Ovary (tissue), 9 donors: ENCODE data around the gene SLC39A13. TPM values are rescaled to one million over a fixed set of nuclear protein-coding genes. Genes with fewer than 3 reads are reported as not detected.

Experiments
- DNase-seq, 5 donors: peaks; one replicate each; pipeline ENCODE4 v3.0.0-alpha.2; 2019 to 2020
- H3K27ac ChIP-seq, 2 donors: fragments of 200-600 bp; one replicate each; pipeline versions ENCODE4 v1.5.1 to v1.8.0; 2019 to 2022
- H3K27me3 ChIP-seq: fragments of 200-600 bp; one replicate; pipeline ENCODE4 v1.8.0; 2022
- H3K36me3 ChIP-seq: fragments of 200-600 bp; sonication (generic); one replicate; pipeline ENCODE4 v1.5.1; 2019
- H3K4me1 ChIP-seq: one replicate; pipeline ENCODE4 v1.8.1; 2013; ENCODE audit warnings: mild to moderate bottlenecking, moderate library complexity; ENCODE audit not compliant: insufficient read depth
- H3K4me3 ChIP-seq: fragments of 200-600 bp; sonication (generic); one replicate; pipeline ENCODE4 v1.5.1; 2017
- H3K9me3 ChIP-seq, 2 donors: fragments of 200-600 bp in 1 of 2; sonication (generic) in 1 of 2; one replicate each; pipeline versions ENCODE4 v1.5.1 to v1.8.1; 2013 to 2019; ENCODE audit warnings: mild to moderate bottlenecking in 1 of 2, moderate library complexity in 1 of 2
- EP300 ChIP-seq: sonication (generic); formaldehyde crosslinking; IDR thresholded peaks from one replicate; pipeline ENCODE4 v1.6.1; 2017; ENCODE audit warnings: antibody characterized with exemption
- POLR2A ChIP-seq: fragments of 450-650 bp; IDR thresholded peaks from one replicate; pipeline ENCODE4 v1.6.1; 2017; ENCODE audit warnings: antibody characterized with exemption, mild to moderate bottlenecking, moderate library complexity
- WGBS, 3 donors: extraction: QIAGEN DNeasy Blood & Tissue Kit in 1 of 3; methylation state at CpG; one replicate each; pipeline versions ENCODE4 v1.1.5 to v1.1.7; 2013 to 2017; 5-methylcytosine and 5-hydroxymethylcytosine counted together
- intact Hi-C, 4 donors: fragments of 100-400 bp; cut with DNase I; formaldehyde crosslinking; loops; one replicate each; pipeline versions ENCODE4 v1.11.0 to v1.15.1; 2022 to 2023
- polyA plus RNA-seq, 2 donors: library from polyadenylated mRNA; stranded (reverse); fragments of 200-250 nt in 1 of 2; fragments of 350-450 nt in 1 of 2; fragmentation: Illumina TruSeq in 1 of 2; extraction: RNeasy Lipid Tissue Mini Kit (QIAGEN cat#74804) in 1 of 2; gene quantifications; one replicate each; pipeline ENCODE4 v1.2.3, GENCODE V29; 2013 to 2014
- total RNA-seq, 7 donors: library from RNA; depleted of rRNA in 2 of 7; stranded (reverse); fragments of >200 nt in 2 of 7; fragmentation: NEBNext Ultra II Directional in 3 of 7; extraction: Animal tissue kit (Norgen Biotek cat#: 25700) in 3 of 7; gene quantifications; one replicate each; pipeline versions ENCODE4 v1.1.0 to v1.2.4, GENCODE V29; 2016 to 2023
- TF ChIP-seq, protein P1 (sequence below), 3 donors: fragments of 450-650 bp in 2 of 3; fragments of 200-600 bp in 1 of 3; IDR thresholded peaks; one replicate each; pipeline versions ENCODE4 v1.5.1 to v1.8.0; 2016 to 2022; ENCODE audit warnings: antibody characterized with exemption in 3 of 3, mild to moderate bottlenecking in 1 of 3
- donor health status: DM: no; HTN: no; CAD: no; lungs with moderate emphysema.
- donor health status: DM: no; HTN: no; CAD: no.
- donor health status: Bipolar disorder and iron deficiency.
- donor health status: DM: yes; HTN: yes; CAD: no.
- donor health status: DM: no; HTN: no; CAD: no.
- donor health status: DM: yes; HTN: yes; CAD: no.

SLC39A13 gene
- total and polyA plus RNA-seq, 9 donors = 2.8 to 60.2 (median 51.7) TPM

DNA sequence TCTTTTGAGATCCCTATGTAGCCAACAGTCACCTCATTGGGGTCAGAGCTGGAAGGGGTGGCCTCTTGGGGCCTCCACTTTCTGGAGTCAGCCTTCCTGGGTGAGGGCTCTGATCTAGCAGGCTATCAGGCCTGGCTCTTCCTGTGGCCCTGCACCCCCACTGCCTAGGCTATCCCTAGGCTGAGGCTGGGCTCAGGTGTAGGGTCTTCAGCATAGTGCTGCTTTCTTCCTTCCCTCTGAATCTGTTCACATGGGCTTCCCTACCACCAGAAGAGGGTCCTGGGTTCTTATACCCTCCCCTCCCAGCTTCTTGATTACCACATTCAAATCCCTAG, 29.6 kb upstream of the SLC39A13 start:
- H3K36me3 ChIP-seq = no peaks in the 10 kb centered on the region
- no peaks in the 10 kb centered on the region for H3K9me3 ChIP-seq
- H3K27me3 ChIP-seq = no peaks in the 10 kb centered on the region
- intact Hi-C loops = loop anchor here (5.0 to 10.0 kb wide), 3 partner anchors 73 to 236 kb away; no protein-coding TSS in a partner anchor
- no peak overlapping the region for H3K27ac ChIP-seq
- peak in 1 of 5 donors; percentile 11 for DNase-seq
- no peaks in the 10 kb centered on the region for H3K4me1 ChIP-seq
- TF ChIP-seq, protein P1, sequence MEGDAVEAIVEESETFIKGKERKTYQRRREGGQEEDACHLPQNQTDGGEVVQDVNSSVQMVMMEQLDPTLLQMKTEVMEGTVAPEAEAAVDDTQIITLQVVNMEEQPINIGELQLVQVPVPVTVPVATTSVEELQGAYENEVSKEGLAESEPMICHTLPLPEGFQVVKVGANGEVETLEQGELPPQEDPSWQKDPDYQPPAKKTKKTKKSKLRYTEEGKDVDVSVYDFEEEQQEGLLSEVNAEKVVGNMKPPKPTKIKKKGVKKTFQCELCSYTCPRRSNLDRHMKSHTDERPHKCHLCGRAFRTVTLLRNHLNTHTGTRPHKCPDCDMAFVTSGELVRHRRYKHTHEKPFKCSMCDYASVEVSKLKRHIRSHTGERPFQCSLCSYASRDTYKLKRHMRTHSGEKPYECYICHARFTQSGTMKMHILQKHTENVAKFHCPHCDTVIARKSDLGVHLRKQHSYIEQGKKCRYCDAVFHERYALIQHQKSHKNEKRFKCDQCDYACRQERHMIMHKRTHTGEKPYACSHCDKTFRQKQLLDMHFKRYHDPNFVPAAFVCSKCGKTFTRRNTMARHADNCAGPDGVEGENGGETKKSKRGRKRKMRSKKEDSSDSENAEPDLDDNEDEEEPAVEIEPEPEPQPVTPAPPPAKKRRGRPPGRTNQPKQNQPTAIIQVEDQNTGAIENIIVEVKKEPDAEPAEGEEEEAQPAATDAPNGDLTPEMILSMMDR (IDR thresholded peaks at IDR 0.05) = no peak
- TF ChIP-seq EP300 = no peak
- no peak for TF ChIP-seq POLR2A
- H3K4me3 ChIP-seq = no peak overlapping the region

DNA sequence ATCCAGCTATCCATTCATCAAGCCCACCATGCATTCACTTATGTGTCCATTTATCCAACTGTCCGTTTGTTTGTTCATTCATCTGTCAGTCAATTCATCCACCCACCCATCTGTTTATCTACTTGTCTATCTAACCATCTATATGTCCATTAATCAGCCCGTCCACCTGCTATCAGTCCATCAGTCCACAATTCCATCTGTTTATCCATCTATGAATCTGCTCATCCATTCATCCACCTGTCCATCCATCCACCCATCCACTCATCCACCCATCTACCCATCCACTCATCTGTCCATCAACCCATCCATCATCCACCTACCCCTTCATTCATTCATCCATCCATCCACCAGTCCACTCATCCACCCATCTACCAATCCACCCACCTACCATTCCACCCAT, 29.1 kb upstream of the SLC39A13 start:
- Histone ChIP-seq H3K4me1 (no peaks in the 10 kb centered on the region), H3K4me3 (no peak overlapping the region), H3K36me3 (no peaks in the 10 kb centered on the region), H3K27ac (no peak overlapping the region), H3K27me3 (no peaks in the 10 kb centered on the region), H3K9me3 (no peaks in the 10 kb centered on the region)
- no peak for DNase-seq
- intact Hi-C loops = loop anchor here (5.0 to 10.0 kb wide), 3 partner anchors 73 to 235 kb away; no protein-coding TSS in a partner anchor
- TF ChIP-seq, protein P1 (IDR thresholded peaks at IDR 0.05) = no peak
- TF ChIP-seq POLR2A (no peak), EP300 (no peak)
- WGBS, 3 donors = 83 to 90% (median 84%) methylated on average over 2 of the region's 2 CpGs

DNA sequence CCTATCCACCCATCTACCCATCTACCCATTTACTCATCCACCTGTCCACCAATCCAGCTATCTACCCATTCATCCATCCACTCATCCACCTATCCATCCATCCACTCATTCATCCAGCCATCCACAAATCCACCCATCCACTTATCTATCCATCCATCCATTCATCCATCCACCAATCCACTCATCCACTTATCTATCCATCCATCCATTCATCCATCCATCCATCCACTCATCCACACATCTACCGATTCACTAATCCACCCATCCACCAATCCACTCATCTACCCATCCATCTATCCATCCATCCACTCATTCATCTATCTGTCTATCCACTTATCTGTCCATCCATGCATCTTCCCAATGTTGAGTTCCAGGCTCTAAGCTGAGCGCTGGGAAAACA, 28.3 kb upstream of the SLC39A13 start:
- no peaks in the 10 kb centered on the region for H3K9me3 ChIP-seq
- H3K27me3 ChIP-seq = no peaks in the 10 kb centered on the region
- intact Hi-C loops = no loop called here
- no peaks in the 10 kb centered on the region for H3K36me3 ChIP-seq
- DNase-seq = no peak
- TF ChIP-seq POLR2A = no peak
- no peaks in the 10 kb centered on the region for H3K4me1 ChIP-seq
- 93 to 99% (median 97%) methylated on average over 2 of the region's 2 CpGs for WGBS, 3 donors
- no peak overlapping the region for H3K4me3 ChIP-seq
- H3K27ac ChIP-seq = no peak overlapping the region

DNA sequence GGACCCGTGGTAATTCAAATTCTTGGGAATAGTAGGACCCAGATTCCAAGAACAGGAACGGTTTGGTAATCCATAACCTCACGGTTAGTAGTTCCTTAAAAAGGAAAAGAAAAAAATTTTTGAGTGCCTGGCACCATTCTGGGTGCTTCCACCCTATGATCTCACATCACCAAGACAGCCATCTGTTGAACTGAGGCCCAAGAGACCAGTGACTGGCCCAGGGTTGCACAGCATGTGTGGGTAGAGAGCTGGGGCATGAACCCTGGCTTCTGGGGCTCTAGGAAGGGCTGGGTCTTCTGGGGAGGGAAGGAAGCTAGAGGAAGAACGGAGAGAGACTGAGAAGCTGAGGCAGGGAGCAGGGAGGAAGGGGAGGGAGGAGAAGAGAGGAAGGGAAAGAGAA, 25.3 kb upstream of the SLC39A13 start:
- intact Hi-C loops = no loop called here
- no peaks in the 10 kb centered on the region for H3K4me1 ChIP-seq
- TF ChIP-seq, protein P1 (IDR thresholded peaks at IDR 0.05) = no peak
- TF ChIP-seq EP300 (no peak), POLR2A (no peak)
- H3K27ac ChIP-seq = no peak overlapping the region
- H3K36me3 ChIP-seq = no peaks in the 10 kb centered on the region
- H3K27me3 ChIP-seq = no peaks in the 10 kb centered on the region
- DNase-seq = no peak
- H3K9me3 ChIP-seq = no peaks in the 10 kb centered on the region
- no peak overlapping the region for H3K4me3 ChIP-seq
- 61 to 73% (median 70%) methylated on average over 4 of the region's 4 CpGs for WGBS, 3 donors

DNA sequence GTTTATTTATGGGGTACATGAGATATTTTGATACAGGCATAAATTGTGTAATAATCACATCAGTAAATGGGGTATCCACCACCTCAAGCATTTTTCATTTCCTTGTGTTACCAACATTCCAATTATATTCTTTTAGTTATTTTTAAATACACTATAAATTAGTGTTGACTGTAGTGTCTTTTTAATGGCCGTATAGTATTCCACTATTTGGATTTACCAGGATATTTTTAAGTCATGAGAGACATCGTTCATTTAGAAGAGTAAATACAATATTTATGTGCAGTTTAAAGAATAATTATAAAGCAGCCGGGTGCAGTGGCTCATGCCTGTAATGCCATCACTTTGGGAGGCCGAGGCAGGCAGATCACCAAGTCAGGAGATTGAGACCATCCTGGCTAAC, 23.9 kb upstream of the SLC39A13 start:
- no peak for TF ChIP-seq EP300
- TF ChIP-seq, protein P1 (IDR thresholded peaks at IDR 0.05) = no peak
- TF ChIP-seq POLR2A = no peak
- Histone ChIP-seq H3K9me3 (no peaks in the 10 kb centered on the region), H3K36me3 (no peaks in the 10 kb centered on the region), H3K27ac (no peak overlapping the region), H3K4me3 (no peak overlapping the region), H3K4me1 (no peaks in the 10 kb centered on the region), H3K27me3 (no peaks in the 10 kb centered on the region)
- 93 to 95% (median 94%) methylated on average over 4 of the region's 4 CpGs for WGBS, 3 donors
- intact Hi-C loops = no loop called here
- DNase-seq = no peak
